K562 (cell line): Measurements from ENCODE around the gene CSNK1G2. TPM values are rescaled to one million over a fixed set of nuclear protein-coding genes. Genes with fewer than 3 reads are reported as not detected.

Experiments used
- ATAC-seq: fragments of 200-7000 bp; cut with Tn5 transposase; 3 replicates; pipeline ENCODE4 v1.9.1; 2020; ENCODE audit warnings: moderate library complexity
- BruUV-seq: library from RNA; stranded (reverse); fragments of 400-500 nt; replicated peaks from 2 replicates; lab custom pipeline; 2021; lab: Mats Ljungman, UMichigan
- CTCF ChIA-PET: fragments of 300-600 bp; formaldehyde crosslinking; extraction: SDS; loops from one replicate; lab custom pipeline; 2021; ENCODE audit warnings: low intra/inter-chr PET ratio; lab: Yijun Ruan, JAX
- POLR2A ChIA-PET: fragments of 300-600, 350-650 bp; sonication (Branson Sonifier 250); formaldehyde crosslinking; extraction: SDS; loops from one replicate; lab custom pipeline; 2021; ENCODE audit warnings: antibody characterized with exemption, inconsistent platforms; lab: Yijun Ruan, JAX
- DNase-seq, 4 experiments: peaks; one replicate each; pipeline versions ENCODE4 v3.0.0 to v3.0.0-alpha.2; 2011 to 2018; ENCODE audit warnings: low spot score in 3 of 4, mixed read lengths in 3 of 4; ENCODE audit errors: extremely low read depth in 1 of 4
- FAIRE-seq: peaks from 2 replicates; lab custom pipeline; 2011; peaks lifted over from hg19 to GRCh38; lab: Jason Lieb, UNC
- H2AFZ ChIP-seq: 2 replicates; pipeline ENCODE4 v1.6.0; 2011; ENCODE audit warnings: low read depth, low read length, control low read depth, inconsistent platforms
- H3K27ac ChIP-seq: fragments of 200-600 bp; 3 replicates; pipeline ENCODE4 v1.8.0; 2011; ENCODE audit warnings: low read depth, mild to moderate bottlenecking, control low read depth, inconsistent platforms, low read length, moderate library complexity, mixed read lengths; ENCODE audit errors: extremely low read depth
- H3K27me3 ChIP-seq, 2 experiments: fragments of 300-600 bp in 1 of 2; 2 replicates in 1 of 2; 3 replicates in 1 of 2; pipeline versions ENCODE4 v1.6.0 to v1.8.0; 2011; ENCODE audit warnings: inconsistent platforms in 2 of 2, low read length in 2 of 2, mild to moderate bottlenecking in 1 of 2, mixed read lengths in 1 of 2, moderate library complexity in 1 of 2; ENCODE audit not compliant: control insufficient read depth in 2 of 2, insufficient read depth in 2 of 2
- H3K36me3 ChIP-seq: fragments of 300-600 bp; 3 replicates; pipeline ENCODE4 v1.8.0; 2011; ENCODE audit warnings: mild to moderate bottlenecking, low read length, inconsistent platforms; ENCODE audit not compliant: control insufficient read depth, insufficient read depth
- H3K4me1 ChIP-seq, 2 experiments: fragments of 200-600 bp in 1 of 2; replicated peaks in 1 of 2; 2 replicates in 1 of 2; 3 replicates in 1 of 2; pipeline versions ENCODE4 v1.5.1 to v1.8.0; 2011; ENCODE audit warnings: inconsistent platforms in 2 of 2, low read length in 2 of 2, mild to moderate bottlenecking in 1 of 2, mixed read lengths in 1 of 2, moderate library complexity in 1 of 2; ENCODE audit not compliant: control insufficient read depth in 2 of 2, insufficient read depth in 2 of 2
- H3K4me2 ChIP-seq: 2 replicates; pipeline ENCODE4 v1.6.1; 2011; ENCODE audit warnings: low read length, control low read depth, inconsistent platforms, mixed read lengths; ENCODE audit not compliant: insufficient read depth
- H3K4me3 ChIP-seq: fragments of 200-600 bp; sonication (generic), shearing (Covaris generic); 2 replicates; pipeline ENCODE4 v1.5.1; 2016; ENCODE audit warnings: control low read depth, inconsistent platforms
- H3K79me2 ChIP-seq: fragments of 200-600 bp; 3 replicates; pipeline ENCODE4 v1.8.0; 2011; ENCODE audit warnings: low read length, inconsistent platforms; ENCODE audit not compliant: control insufficient read depth, insufficient read depth
- H3K9ac ChIP-seq, 2 experiments: 2 replicates each; pipeline versions ENCODE4 v1.6.0 to v1.6.1; 2011; ENCODE audit warnings: low read depth in 2 of 2, low read length in 2 of 2, control low read depth in 1 of 2, inconsistent platforms in 1 of 2, mild to moderate bottlenecking in 1 of 2, mixed read lengths in 1 of 2; ENCODE audit not compliant: insufficient read depth in 1 of 2
- H3K9me1 ChIP-seq: one replicate; pipeline ENCODE4 v1.6.0; 2011; ENCODE audit warnings: inconsistent platforms, mild to moderate bottlenecking, low read length, moderate library complexity; ENCODE audit not compliant: control insufficient read depth, insufficient read depth
- H3K9me3 ChIP-seq: replicated peaks from 2 replicates; pipeline ENCODE4 v1.5.1; 2011; ENCODE audit warnings: low read depth, low read length, inconsistent platforms; ENCODE audit not compliant: control insufficient read depth, insufficient read depth
- H4K20me1 ChIP-seq: replicated peaks from 2 replicates; pipeline ENCODE4 v1.6.1; 2011; ENCODE audit warnings: low read length, inconsistent platforms, mixed read lengths; ENCODE audit not compliant: control insufficient read depth, insufficient read depth
- GABPA ChIP-seq: fragments of 200-800 bp; sonication (Bioruptor generic); conservative IDR thresholded peaks from 2 replicates; pipeline ENCODE4 v1.6.1; 2016; ENCODE audit warnings: low read depth, missing genetic modification characterization, missing compliant biosample characterization
- MAFG ChIP-seq: fragments of 450-650 bp; conservative IDR thresholded peaks from 2 replicates; pipeline ENCODE4 v1.6.1; 2016; ENCODE audit warnings: missing genetic modification characterization, missing compliant biosample characterization
- PHB2 ChIP-seq: fragments of 450-650 bp; IDR thresholded peaks from 2 replicates; pipeline ENCODE4 v1.6.1; 2017; ENCODE audit warnings: low read depth
- TEAD2 ChIP-seq: fragments of 450-650 bp; IDR thresholded peaks from 2 replicates; pipeline ENCODE4 v1.6.1; 2016; ENCODE audit warnings: missing genetic modification characterization, control low read depth, missing compliant biosample characterization
- WGBS: fragments of 100-300 bp; shearing (Covaris generic); methylation state at CpG from one replicate; pipeline ENCODE4 v1.1.6; 2016; ENCODE audit warnings: low coverage, mixed read lengths; ENCODE audit not compliant: insufficient coverage; ENCODE audit errors: missing lambda C conversion rate; 5-methylcytosine and 5-hydroxymethylcytosine counted together
- in situ Hi-C: fragments of 300-500 bp; cut with MboI; formaldehyde crosslinking; loops from 4 replicates; pipeline ENCODE4 v1.15.0; 2018; ENCODE audit warnings: inconsistent platforms, mixed read lengths
- intact Hi-C: fragments of 100-400 bp; cut with micrococcal nuclease; formaldehyde crosslinking; loops from 2 replicates; pipeline ENCODE4 v1.14.2; 2022
- polyA plus RNA-seq, 8 experiments: library from polyadenylated mRNA; depleted of rRNA in 4 of 8; stranded (reverse) in 5 of 8; unstranded in 3 of 8; fragments of >200 nt; fragmentation: Nextera tagmentation in 2 of 8; fragmentation: Illumina TruSeq in 1 of 8; extraction: Ambion mirVana in 2 of 8; extraction: Trizol in 1 of 8; gene quantifications; 2 replicates each; pipeline versions ENCODE4 v1.2.1 to v1.2.3, GENCODE V29; 2011 to 2014; ENCODE audit warnings: inconsistent platforms in 1 of 8, missing spikeins in 1 of 8
- total RNA-seq, 7 experiments: library from RNA; depleted of rRNA in 6 of 7; stranded (reverse); fragments of >200 nt in 6 of 7; fragmentation: Illumina TruSeq in 2 of 7; extraction: Trizol in 2 of 7; gene quantifications; 2 replicates each; pipeline versions ENCODE4 v1.2.1 to v1.2.3, GENCODE V29; 2011 to 2021; ENCODE audit warnings: low replicate concordance in 1 of 7
- TF ChIP-seq, protein P1 (sequence below): fragments of 450-650 bp; conservative IDR thresholded peaks from 2 replicates; pipeline ENCODE4 v1.6.1; 2016; ENCODE audit warnings: missing genetic modification characterization, low read depth, mild to moderate bottlenecking, missing compliant biosample characterization, moderate library complexity
- TF ChIP-seq, protein P2 (sequence below): fragments of 450-650 bp; IDR thresholded peaks from 2 replicates; pipeline ENCODE4 v1.7.0; 2016; ENCODE audit warnings: borderline replicate concordance
- TF ChIP-seq, protein P3 (sequence below): sonication (generic); formaldehyde crosslinking; IDR thresholded peaks from 2 replicates; pipeline ENCODE4 v1.9.0; 2022; ENCODE audit warnings: mild to moderate bottlenecking, missing genetic modification reagents

CSNK1G2 gene
- total and polyA plus RNA-seq, 9 of the 15 experiments (the other 6 are each of a cell fraction or from before 2014, with no cell fraction given): 0.48 to 119 (median 49.5) TPM

DNA sequence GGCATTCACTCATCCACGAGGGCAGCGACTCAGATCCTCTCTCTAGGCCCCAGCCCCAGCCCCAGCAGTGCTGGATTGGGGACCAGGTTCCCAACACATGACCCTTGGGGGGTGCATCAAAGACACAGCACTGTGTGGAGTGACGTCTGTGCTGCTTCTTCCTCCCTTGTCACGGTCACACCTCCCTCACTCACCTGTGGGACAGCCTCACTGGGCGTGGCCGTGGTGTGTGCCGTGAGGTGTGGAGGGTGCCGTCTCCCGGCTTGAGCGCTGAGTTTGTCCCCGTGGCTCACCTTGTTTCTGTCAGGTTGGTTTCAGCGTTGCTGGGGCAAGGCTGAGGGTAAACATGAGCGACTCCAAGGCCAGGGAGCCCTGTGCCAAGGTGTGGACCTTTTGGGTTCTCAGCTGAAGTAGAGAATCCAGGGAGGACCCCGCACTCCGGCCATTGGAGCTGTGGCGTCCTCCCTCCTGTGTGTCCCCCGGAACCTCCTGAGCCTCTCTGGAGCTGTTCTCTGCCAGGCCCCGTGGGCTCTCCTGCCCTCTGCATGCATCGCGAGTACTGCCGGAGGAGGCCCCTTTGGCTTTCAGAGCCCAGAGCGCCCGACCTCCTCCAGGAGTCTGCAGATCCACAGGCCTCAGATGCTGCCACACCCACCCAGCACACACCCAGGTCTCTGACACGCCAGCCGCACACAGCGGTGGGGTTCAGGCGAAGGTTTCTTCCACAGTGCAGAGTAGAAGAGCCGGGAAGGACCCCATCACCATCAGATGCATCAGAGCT lies 33.6 kb downstream of the CSNK1G2 start:
- CTCF ChIA-PET: no interaction called here
- POLR2A ChIA-PET: no interaction called here
- WGBS: 93% methylated on average over 23 of the region's 28 CpGs
- TF ChIP-seq, protein P1, sequence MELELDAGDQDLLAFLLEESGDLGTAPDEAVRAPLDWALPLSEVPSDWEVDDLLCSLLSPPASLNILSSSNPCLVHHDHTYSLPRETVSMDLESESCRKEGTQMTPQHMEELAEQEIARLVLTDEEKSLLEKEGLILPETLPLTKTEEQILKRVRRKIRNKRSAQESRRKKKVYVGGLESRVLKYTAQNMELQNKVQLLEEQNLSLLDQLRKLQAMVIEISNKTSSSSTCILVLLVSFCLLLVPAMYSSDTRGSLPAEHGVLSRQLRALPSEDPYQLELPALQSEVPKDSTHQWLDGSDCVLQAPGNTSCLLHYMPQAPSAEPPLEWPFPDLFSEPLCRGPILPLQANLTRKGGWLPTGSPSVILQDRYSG (tag): no peak
- TF ChIP-seq MAFG (no peak), GABPA (no peak), TEAD2 (tag) (no peak), PHB2 (no peak)
- TF ChIP-seq, protein P2, sequence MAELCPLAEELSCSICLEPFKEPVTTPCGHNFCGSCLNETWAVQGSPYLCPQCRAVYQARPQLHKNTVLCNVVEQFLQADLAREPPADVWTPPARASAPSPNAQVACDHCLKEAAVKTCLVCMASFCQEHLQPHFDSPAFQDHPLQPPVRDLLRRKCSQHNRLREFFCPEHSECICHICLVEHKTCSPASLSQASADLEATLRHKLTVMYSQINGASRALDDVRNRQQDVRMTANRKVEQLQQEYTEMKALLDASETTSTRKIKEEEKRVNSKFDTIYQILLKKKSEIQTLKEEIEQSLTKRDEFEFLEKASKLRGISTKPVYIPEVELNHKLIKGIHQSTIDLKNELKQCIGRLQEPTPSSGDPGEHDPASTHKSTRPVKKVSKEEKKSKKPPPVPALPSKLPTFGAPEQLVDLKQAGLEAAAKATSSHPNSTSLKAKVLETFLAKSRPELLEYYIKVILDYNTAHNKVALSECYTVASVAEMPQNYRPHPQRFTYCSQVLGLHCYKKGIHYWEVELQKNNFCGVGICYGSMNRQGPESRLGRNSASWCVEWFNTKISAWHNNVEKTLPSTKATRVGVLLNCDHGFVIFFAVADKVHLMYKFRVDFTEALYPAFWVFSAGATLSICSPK: no peak
- TF ChIP-seq, protein P3, sequence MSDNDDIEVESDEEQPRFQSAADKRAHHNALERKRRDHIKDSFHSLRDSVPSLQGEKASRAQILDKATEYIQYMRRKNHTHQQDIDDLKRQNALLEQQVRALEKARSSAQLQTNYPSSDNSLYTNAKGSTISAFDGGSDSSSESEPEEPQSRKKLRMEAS (CRISPR knock-in tag): no peak
- Histone ChIP-seq H3K4me2 (no peak overlapping the region), H3K27me3 (no peaks in the 10 kb centered on the region), H3K79me2 (peaks cover 57% of the 10 kb centered on the region), H2AFZ (no peak overlapping the region), H3K4me1 (peaks cover 4 to 64% of the 10 kb centered on the region in 2 experiments; a peak in 4 of 5 replicates), H3K4me3 (no peak overlapping the region), H4K20me1 (0 out of 2 replicates have a peak, but pooled peaks cover 18% of the 10 kb centered on the region), H3K9me3 (no peaks in the 10 kb centered on the region), H3K27ac (no peak overlapping the region), H3K36me3 (peaks cover 71% of the 10 kb centered on the region; the same call in 2 of the 3 replicates), H3K9me1 (no peaks in the 10 kb centered on the region), H3K9ac (peak overlapping the region in 1 of 2 experiments; percentile 45; a peak in 1 of 4 replicates)
- FAIRE-seq: no peak
- no peak for DNase-seq
- no TSS peak for BruUV-seq
- no peak for ATAC-seq
- in situ Hi-C loops: no loop called here
- intact Hi-C loops: no loop called here
